AG04449 (cell line): ENCODE data around the gene PCSK7.

Experiments
- CTCF ChIA-PET: fragments of 350-600 bp; formaldehyde crosslinking; extraction: SDS; loops from one replicate; lab custom pipeline; 2021; ENCODE audit warnings: antibody characterized with exemption; lab: Yijun Ruan, JAX
- POLR2A ChIA-PET: fragments of 400-600, 350-600 bp; formaldehyde crosslinking; extraction: SDS; loops from one replicate; lab custom pipeline; 2020; ENCODE audit warnings: antibody characterized with exemption, inconsistent platforms; lab: Yijun Ruan, JAX
- DNase-seq: peaks from one replicate; pipeline ENCODE4 v3.0.0-alpha.2; 2010; ENCODE audit warnings: low read depth, low spot score
- H3K4me3 ChIP-seq: 2 replicates; pipeline ENCODE4 v1.5.1; 2011; ENCODE audit warnings: low read depth, mild to moderate bottlenecking, control low read depth, low read length
- TF ChIP-seq, protein P1 (sequence below): IDR thresholded peaks from one replicate; pipeline ENCODE4 v1.5.1; 2011; ENCODE audit warnings: mild to moderate bottlenecking, moderate library complexity, low read length, control low read depth, inconsistent platforms; ENCODE audit not compliant: insufficient read depth; ENCODE audit errors: missing control alignments

Gene PCSK7

GRCh38 chr11:117188620-117189081 lies 43.2 kb downstream of the PCSK7 start:
- TF ChIP-seq, protein P1, sequence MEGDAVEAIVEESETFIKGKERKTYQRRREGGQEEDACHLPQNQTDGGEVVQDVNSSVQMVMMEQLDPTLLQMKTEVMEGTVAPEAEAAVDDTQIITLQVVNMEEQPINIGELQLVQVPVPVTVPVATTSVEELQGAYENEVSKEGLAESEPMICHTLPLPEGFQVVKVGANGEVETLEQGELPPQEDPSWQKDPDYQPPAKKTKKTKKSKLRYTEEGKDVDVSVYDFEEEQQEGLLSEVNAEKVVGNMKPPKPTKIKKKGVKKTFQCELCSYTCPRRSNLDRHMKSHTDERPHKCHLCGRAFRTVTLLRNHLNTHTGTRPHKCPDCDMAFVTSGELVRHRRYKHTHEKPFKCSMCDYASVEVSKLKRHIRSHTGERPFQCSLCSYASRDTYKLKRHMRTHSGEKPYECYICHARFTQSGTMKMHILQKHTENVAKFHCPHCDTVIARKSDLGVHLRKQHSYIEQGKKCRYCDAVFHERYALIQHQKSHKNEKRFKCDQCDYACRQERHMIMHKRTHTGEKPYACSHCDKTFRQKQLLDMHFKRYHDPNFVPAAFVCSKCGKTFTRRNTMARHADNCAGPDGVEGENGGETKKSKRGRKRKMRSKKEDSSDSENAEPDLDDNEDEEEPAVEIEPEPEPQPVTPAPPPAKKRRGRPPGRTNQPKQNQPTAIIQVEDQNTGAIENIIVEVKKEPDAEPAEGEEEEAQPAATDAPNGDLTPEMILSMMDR, result no peak
- POLR2A ChIA-PET, result no interaction called here
- H3K4me3 ChIP-seq, result no peak overlapping the region
- CTCF ChIA-PET, result interaction anchor here (1.1 kb wide), 1 partner anchor 8 kb away, joined by 7 read pairs; no protein-coding TSS in a partner anchor
- DNase-seq, result no peak

- POLR2A ChIA-PET, result no interaction called here
- TF ChIP-seq, protein P1, result no peak
- DNase-seq, result no peak
- CTCF ChIA-PET, result no interaction called here
- H3K4me3 ChIP-seq, result no peak overlapping the region
Observed at GRCh38 chr11:117187799-117188481, 43.9 kb downstream of the PCSK7 start.

- no peak for DNase-seq
- no peak overlapping the region for H3K4me3 ChIP-seq
- ChIA-PET POLR2A (no interaction called here), CTCF (no interaction called here)
- TF ChIP-seq, protein P1, result no peak
Observed at GRCh38 chr11:117187428-117187798, 44.5 kb downstream of the PCSK7 start.

- CTCF ChIA-PET, result no interaction called here
Observed at GRCh38 chr11:117187007-117187406, 44.9 kb downstream of the PCSK7 start.

GRCh38 chr11:117186431-117186761 lies 45.5 kb downstream of the PCSK7 start:
- no peak for DNase-seq
- TF ChIP-seq, protein P1, result no peak
- H3K4me3 ChIP-seq, result no peak overlapping the region
- POLR2A ChIA-PET, result no interaction called here
- CTCF ChIA-PET, result no interaction called here

More at GRCh38 chr11:117187007-117187406, 44.9 kb downstream of the PCSK7 start:
- POLR2A ChIA-PET, result no interaction called here
- DNase-seq, result no peak
- H3K4me3 ChIP-seq, result no peak overlapping the region
- TF ChIP-seq, protein P1, result no peak

- ChIA-PET CTCF (no interaction called here), POLR2A (no interaction called here)
- TF ChIP-seq, protein P1, result no peak
- no peak for DNase-seq
- H3K4me3 ChIP-seq, result no peak overlapping the region
Observed at GRCh38 chr11:117185736-117186430, 46.0 kb downstream of the PCSK7 start.
